Esophagus squamous epithelium (tissue), 4 donors: Measurements from ENCODE around the gene DCPS.

Experiments used
- POLR2A ChIP-seq, 4 donors: fragments of 450-650 bp; IDR thresholded peaks; one replicate each; pipeline ENCODE4 v1.6.1; 2017; ENCODE audit warnings: antibody characterized with exemption in 4 of 4, mild to moderate bottlenecking in 4 of 4, moderate library complexity in 3 of 4
- TF ChIP-seq, protein P1 (sequence below), 6 experiments: fragments of 450-650 bp in 4 of 6; fragments of 200-600 bp in 2 of 6; sonication (generic) in 2 of 6; IDR thresholded peaks; one replicate each; pipeline ENCODE4 v1.5.1; 2016 to 2019; ENCODE audit warnings: antibody characterized with exemption in 6 of 6, mild to moderate bottlenecking in 4 of 6, moderate library complexity in 4 of 6

DNA sequence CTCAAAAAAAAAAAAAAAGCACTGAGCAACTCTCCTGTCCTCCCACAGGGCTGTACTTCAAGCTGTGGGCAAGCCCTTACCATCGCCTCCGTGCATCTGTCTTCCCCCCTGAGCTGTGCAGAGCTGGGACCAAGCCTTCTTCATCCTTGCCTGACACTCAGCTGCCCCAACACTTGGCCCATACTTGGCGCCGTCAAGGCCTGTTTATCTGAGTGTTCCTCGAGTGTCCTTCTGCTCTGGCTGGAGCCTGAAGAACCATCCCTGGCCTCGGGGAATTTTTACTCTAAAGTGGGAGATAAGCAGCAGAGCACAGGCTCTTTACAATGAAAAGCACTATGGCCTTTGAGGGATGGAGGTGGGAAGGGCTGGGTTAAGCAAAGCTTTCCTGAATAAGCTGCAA is 22.6 kb upstream of the DCPS start:
- TF ChIP-seq, protein P1, sequence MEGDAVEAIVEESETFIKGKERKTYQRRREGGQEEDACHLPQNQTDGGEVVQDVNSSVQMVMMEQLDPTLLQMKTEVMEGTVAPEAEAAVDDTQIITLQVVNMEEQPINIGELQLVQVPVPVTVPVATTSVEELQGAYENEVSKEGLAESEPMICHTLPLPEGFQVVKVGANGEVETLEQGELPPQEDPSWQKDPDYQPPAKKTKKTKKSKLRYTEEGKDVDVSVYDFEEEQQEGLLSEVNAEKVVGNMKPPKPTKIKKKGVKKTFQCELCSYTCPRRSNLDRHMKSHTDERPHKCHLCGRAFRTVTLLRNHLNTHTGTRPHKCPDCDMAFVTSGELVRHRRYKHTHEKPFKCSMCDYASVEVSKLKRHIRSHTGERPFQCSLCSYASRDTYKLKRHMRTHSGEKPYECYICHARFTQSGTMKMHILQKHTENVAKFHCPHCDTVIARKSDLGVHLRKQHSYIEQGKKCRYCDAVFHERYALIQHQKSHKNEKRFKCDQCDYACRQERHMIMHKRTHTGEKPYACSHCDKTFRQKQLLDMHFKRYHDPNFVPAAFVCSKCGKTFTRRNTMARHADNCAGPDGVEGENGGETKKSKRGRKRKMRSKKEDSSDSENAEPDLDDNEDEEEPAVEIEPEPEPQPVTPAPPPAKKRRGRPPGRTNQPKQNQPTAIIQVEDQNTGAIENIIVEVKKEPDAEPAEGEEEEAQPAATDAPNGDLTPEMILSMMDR (IDR thresholded peaks at IDR 0.05), result no peak
- TF ChIP-seq POLR2A (IDR thresholded peaks at IDR 0.05), result no peak
